ENCODE data around the gene CSTF2T. TPM values are rescaled to one million over a fixed set of nuclear protein-coding genes. Genes with fewer than 3 reads are reported as not detected.

Gene CSTF2T
- total and polyA plus RNA-seq, 12 donors, result 9.1 to 44.7 (median 30.8) TPM

- no peaks in the 10 kb centered on the region for H3K27me3 ChIP-seq
- WGBS, 4 donors, result 94 to 97% (median 95%) methylated on average over 5 of the region's 5 CpGs
- H3K4me1 ChIP-seq (replicated peaks in 1 of 2), result peaks cover 7 to 16% of the 10 kb centered on the region in 2 donors
- no peaks in the 10 kb centered on the region for H3K36me3 ChIP-seq (replicated peaks in 1 of 2)
- no peak for DNase-seq
- no peaks in the 10 kb centered on the region for H3K9me3 ChIP-seq (replicated peaks in 1 of 3)
- intact Hi-C loops (cut with DNase I), result no loop called here
- no peak overlapping the region for H3K4me3 ChIP-seq
- TF ChIP-seq POLR2A (IDR thresholded peaks at IDR 0.05), result no peak
- TF ChIP-seq, protein P1, sequence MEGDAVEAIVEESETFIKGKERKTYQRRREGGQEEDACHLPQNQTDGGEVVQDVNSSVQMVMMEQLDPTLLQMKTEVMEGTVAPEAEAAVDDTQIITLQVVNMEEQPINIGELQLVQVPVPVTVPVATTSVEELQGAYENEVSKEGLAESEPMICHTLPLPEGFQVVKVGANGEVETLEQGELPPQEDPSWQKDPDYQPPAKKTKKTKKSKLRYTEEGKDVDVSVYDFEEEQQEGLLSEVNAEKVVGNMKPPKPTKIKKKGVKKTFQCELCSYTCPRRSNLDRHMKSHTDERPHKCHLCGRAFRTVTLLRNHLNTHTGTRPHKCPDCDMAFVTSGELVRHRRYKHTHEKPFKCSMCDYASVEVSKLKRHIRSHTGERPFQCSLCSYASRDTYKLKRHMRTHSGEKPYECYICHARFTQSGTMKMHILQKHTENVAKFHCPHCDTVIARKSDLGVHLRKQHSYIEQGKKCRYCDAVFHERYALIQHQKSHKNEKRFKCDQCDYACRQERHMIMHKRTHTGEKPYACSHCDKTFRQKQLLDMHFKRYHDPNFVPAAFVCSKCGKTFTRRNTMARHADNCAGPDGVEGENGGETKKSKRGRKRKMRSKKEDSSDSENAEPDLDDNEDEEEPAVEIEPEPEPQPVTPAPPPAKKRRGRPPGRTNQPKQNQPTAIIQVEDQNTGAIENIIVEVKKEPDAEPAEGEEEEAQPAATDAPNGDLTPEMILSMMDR (IDR thresholded peaks at IDR 0.05), result no peak
- no peak overlapping the region for H3K27ac ChIP-seq
These were observed 30.4 kb downstream of the CSTF2T start for GRCh38 chr10:51669041-51669440.

DNA sequence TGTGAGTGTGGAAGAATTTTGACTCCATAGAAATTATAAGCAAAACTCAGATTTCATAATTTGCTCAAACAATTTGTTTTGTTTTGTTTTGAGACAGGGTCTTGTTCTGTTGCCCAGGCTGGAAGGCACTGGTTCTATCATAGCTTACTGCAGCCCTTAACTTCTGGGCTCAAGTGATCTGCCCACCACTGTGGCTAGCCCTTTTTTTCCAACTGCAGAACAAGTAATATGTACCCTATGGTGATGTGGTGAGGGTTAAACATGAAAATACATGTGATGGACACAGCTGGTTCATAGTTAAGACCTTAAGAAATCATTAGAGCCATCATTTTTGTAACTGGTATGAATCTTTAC, 31.1 kb downstream of the CSTF2T start:
- Histone ChIP-seq H3K4me3 (no peak overlapping the region), H3K27ac (no peak overlapping the region), H3K9me3 (replicated peaks in 1 of 3) (no peaks in the 10 kb centered on the region), H3K27me3 (no peaks in the 10 kb centered on the region), H3K36me3 (replicated peaks in 1 of 2) (no peaks in the 10 kb centered on the region), H3K4me1 (replicated peaks in 1 of 2) (peaks cover 7 to 16% of the 10 kb centered on the region in 2 donors)
- intact Hi-C loops (cut with DNase I), result no loop called here
- no peak for DNase-seq
- TF ChIP-seq POLR2A (IDR thresholded peaks at IDR 0.05), result no peak
- TF ChIP-seq, protein P1 (IDR thresholded peaks at IDR 0.05), result no peak

- 0 to 6% (median 3%) methylated on average over 1 of the region's 1 CpG for WGBS, 4 donors
- Histone ChIP-seq H3K9me3 (replicated peaks in 1 of 3) (no peaks in the 10 kb centered on the region), H3K27me3 (no peaks in the 10 kb centered on the region), H3K36me3 (replicated peaks in 1 of 2) (no peaks in the 10 kb centered on the region), H3K4me1 (replicated peaks in 1 of 2) (peaks cover 7 to 16% of the 10 kb centered on the region in 2 donors), H3K4me3 (no peak overlapping the region), H3K27ac (peak overlapping the region in 1 of 5 donors; percentile 14)
- DNase-seq, result no peak
- intact Hi-C loops (cut with DNase I), result no loop called here
- TF ChIP-seq POLR2A (IDR thresholded peaks at IDR 0.05), result no peak
- TF ChIP-seq, protein P1 (IDR thresholded peaks at IDR 0.05), result no peak
These were observed 31.6 kb downstream of the CSTF2T start for GRCh38 chr10:51667678-51668335.

- Histone ChIP-seq H3K27ac (no peak overlapping the region), H3K36me3 (replicated peaks in 1 of 2) (no peaks in the 10 kb centered on the region), H3K27me3 (no peaks in the 10 kb centered on the region), H3K4me3 (no peak overlapping the region), H3K9me3 (replicated peaks in 1 of 3) (no peaks in the 10 kb centered on the region), H3K4me1 (replicated peaks in 1 of 2) (peaks cover 7 to 16% of the 10 kb centered on the region in 2 donors)
- TF ChIP-seq, protein P1 (IDR thresholded peaks at IDR 0.05), result no peak
- intact Hi-C loops (cut with DNase I), result no loop called here
- DNase-seq, result no peak
These were observed 32.9 kb downstream of the CSTF2T start for GRCh38 chr10:51666456-51666855.

Measured in adrenal gland (tissue), 12 donors.